NCI-H2171 (cell line): ENCODE measurements around the gene TMEM225B.
"Not testable (repeated sequence)": the region's sequence is repeated elsewhere in the genome, so short reads cannot be mapped to it uniquely, and the experiment has no call there.

ENCODE experiments used
- DNase-seq: peaks from one replicate; lab custom pipeline; 2025; lab: John Stamatoyannopoulos, UW

Gene TMEM225B

DNA sequence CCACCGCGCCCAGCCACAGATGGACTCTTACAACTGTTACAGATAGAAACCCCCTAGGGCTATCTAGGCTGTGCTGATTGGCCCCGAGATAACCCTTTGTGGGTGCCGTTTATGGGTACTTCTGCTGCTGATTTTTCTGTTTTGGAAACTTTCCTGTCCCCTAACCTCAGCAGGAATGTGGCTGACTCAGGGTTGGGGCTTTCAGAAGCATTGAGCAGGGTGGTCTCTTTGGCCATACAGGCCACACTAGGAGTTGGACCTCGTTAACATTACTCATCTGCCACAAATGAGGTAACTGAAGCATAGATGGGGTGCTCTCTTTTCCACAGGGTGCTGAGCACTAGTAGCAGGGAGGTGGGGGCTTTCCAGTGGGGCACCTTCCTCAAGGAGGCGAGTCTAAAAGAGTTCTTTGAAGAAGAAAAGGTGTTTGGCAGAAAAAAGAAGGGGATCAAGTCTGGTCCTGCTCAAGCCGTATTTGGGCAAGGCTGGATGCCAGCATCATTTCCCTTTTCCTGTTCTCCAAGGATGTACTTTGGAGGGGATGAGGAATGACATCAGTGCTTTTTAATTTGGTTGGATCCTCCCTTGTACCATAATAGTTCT lies 25.1 kb downstream of the TMEM225B start:
- DNase-seq = no peak

DNA sequence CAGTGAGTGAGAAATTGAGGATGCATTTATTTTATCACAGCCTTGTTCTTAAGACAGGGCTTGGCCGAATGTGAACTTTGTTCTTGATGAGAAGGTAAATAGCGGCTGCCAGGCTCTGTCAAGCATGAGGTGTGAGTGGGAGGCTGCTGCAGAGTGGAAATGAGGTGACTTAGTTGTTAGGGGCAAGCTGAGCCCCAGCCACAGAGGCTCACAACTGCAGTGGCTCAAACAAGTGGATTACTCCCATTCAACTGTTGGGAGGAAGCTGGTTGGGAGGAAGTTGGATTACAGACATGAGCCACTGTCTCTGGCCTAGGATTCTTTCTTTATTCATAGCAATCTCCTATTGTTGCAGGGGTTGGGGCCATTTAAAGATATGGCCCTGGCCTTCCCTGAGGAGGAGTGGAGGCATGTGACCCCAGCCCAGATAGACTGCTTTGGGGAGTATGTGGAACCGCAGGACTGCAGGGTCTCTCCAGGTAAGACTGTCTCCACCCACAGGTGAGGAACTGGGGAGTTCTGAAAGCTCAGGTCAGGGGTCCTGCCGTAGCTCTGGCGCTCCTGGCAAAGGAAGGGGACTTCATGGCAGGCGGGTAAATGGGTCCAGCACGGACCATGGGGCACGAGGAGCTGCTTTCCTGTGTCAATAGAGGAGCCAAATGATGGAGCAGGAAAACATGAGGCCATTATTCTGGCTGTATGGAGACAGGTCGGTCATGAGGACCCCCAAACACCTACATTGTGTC lies 25.8 kb downstream of the TMEM225B start:
- DNase-seq = no peak

DNA sequence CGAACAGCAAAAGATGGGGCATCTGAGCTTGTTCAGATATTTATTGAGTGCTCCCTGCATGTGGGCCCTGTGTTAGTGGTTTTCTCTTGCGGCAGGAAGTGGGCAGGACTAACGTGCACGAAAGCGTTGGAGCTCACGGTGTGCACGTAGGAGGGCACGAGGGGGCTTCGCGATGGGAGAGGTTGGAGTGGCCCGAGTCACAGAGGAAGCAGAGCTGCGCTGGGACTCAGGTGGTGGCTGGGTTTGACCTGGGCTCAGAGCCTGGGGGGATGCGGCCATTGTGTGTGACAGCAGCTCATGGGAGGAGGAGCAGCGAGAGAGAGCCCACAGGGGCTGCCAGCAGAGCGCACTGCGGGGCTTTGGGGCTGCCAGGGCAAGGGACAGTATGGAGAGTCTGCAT lies 26.4 kb downstream of the TMEM225B start:
- DNase-seq = no peak

DNA sequence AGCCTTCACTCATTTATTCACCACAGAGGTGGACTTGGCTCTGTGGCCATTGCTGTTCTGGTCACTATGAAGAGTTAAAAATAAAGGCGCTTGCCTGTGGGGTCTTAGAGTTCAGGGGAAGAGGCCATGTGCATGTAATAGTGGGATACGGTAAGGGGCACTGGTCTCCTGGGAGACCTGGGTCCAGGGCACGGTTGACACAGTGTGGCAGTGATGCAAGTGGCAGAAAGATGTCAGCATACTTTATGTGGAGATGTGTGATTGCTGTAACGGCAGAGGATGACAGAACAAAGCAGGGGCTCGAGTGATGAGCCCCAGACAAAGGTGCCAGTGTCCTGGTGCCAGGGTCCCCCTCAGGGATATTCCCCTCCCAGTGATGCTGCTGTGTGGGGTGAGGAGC lies 27.3 kb downstream of the TMEM225B start:
- DNase-seq = no peak

DNA sequence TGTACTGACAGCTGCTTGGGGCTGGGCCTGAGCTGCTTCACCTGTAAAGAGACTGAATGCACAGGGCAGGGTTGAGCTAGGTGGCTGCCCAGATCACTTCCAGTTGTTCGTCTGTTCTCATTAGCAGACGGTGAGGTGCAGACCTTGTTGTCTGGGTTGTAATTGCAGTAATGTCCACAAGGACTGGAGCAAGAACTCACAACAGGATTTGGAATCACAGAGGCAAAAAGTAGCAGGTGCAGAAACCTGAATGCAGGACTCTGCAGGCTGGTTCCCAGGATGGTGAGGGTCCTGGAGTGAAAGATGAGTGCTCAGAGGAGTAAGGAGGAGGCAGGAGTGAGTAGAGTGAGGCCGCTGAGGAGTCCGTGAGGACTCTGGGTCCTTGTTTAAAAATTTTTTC lies 27.9 kb downstream of the TMEM225B start:
- DNase-seq = no peak

DNA sequence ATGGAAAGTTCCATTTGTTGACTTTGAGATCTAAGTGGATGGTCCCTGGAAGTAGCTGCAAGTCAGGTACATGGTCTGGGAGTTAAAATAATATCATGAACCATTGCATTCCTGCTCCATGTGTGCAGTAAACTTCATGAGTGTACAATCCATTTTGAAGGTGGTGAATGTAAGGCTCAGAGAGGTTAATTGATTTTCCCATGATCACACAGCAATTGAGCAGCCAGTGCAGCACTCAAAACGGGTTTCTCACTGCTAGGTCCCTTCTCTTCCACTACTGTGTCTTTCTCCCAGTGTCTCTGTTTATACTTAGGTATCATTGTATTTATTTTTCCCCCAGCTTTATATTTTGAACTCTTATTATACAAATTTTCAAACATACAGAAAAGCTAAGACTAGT lies 28.6 kb downstream of the TMEM225B start:
- DNase-seq = no peak

DNA sequence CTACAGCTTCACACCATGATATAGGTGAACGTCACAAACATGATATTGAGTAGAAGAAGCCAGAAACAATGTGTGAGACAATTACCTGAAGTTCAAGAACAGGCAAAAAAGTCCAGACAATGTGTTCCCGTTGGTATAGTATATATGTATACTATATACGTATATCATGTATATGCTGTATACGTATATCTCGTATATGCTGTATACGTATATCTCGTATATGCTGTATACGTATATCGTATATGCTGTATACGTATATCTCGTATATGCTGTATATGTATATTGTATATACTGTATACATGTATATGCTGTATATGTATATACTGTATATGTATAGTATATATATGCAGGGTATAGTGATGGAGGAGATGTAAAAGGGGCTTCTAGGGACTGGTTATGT lies 29.4 kb downstream of the TMEM225B start:
- DNase-seq = no peak

DNA sequence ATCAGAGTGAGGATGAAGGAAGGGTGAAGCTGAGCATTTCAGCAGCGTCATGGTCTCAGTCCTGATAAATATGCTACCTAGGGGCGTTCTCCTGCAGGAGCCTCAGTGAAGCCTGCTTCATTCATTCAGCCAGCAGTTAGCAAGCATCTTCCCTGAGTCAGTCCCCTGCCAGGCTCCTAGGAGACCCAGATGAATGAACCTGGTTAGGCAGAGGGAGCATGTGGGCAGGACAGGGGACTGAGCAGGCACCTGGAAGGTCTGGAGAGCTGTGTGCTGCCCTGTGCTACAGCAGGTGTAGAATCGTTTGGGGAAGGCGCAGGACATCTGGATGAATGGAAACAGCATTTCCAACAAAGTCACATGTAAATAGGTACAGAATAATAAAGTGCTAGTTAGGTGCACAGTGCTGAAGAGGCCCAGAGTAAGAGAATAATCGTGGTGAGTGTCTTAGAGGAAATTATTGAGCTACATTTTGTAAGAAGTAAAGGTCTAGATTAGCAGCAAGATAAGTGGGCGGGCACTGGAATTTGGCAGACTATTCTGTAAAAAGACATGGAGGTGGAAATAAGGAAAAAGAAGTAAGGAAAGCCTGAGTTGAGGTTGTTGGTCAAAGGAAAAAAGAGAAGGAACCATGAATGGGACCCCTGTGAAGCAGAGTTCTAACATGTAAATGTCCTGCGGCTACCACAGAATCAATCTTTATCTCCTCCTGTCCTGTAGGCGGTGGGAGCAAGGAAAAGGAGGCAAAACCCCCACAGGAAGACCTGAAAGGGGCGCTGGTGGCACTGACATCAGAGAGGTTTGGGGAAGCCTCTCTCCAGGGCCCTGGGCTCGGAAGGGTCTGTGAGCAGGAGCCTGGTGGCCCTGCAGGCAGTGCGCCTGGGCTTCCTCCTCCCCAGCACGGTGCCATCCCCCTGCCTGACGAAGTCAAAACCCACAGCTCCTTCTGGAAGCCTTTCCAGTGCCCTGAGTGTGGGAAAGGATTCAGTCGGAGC lies 30.7 kb downstream of the TMEM225B start:
- DNase-seq = no peak

DNA sequence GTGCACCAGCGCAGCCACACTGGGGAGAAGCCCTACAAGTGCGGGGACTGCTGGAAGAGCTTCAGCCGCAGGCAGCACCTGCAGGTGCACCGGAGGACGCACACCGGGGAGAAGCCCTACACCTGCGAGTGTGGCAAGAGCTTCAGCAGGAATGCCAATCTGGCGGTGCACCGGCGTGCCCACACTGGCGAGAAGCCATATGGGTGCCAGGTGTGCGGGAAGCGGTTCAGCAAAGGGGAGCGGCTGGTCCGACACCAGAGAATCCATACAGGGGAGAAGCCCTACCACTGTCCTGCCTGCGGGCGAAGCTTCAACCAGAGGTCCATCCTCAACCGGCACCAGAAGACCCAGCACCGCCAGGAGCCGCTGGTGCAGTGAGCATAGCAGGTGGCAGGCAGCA lies 31.6 kb downstream of the TMEM225B start:
- no peak for DNase-seq

DNA sequence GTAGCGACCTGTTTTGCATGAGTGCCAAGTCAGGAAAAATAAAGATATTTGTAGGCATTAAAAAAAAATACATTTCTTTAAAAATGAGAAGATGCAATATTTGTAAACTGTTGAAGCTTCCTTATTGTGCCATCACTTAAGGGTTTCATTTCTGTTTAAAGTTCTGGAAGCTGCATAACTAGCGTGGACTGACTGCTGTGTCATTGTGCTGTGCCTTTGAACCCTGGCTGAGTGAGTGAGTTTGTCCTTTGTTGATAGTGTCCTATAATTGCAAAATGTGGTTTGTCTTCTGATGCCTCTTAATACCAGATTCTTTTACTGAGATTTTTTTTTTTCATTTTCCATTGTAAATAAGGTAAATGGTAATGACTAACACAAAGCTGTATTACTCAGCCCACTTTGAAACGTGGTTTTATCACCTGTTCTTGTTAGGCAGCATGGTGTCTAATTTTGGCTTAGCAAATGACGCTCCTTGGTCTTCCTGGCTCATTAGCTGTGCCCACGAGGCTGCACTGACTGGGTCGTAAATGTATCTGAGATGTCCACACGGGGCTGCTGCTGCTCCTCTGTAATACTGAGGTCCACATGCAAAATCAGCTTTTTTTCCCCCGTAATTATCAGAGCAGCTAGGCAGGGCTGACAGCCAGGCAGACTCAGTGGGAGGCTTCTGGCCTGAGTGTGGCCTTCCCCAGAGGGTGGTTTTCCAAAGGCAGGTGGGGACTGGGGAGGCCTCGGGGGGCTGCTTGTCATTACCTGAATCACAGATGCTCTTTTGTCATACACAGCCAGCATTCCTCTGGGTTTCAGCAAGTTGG lies 33.4 kb downstream of the TMEM225B start:
- no peak for DNase-seq

DNA sequence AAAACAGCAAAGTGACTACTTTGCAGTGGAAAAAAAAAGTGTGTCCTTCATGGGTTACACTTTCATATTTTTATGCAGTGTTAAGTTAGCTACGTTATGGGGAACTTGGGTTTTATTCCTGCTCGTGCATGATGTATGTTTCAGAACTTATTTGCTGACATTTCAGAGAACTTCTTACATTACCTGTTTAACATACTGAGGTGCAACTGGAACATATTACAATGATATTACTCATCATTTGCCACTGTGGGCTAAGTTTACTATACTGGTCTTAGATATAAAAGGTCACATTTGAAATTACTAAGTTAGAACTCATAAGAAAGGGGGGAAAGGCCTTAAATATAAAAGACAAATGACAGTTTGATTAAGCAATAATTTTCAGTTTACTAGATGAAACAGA lies 39.3 kb downstream of the TMEM225B start:
- not testable (repeated sequence) for DNase-seq

DNA sequence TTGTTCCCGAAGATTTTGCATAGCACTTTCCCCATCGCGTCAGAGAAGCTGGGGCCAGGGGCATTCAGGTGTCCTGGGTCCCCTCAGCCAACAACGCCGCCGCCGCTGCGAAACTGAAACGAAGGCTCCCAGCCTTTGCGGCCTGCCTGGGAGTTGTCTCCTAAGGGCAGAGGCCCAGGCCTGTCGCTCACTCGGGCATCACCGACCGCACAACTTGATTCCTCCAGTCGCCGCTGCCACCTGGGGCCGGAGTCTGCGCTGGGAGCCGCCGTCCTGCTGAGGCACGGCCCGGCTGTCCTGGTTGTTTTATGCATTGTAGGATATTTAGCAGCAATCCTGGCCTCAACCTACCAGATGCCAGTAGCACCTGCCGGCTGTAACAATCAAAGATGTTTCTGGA lies 40.7 kb downstream of the TMEM225B start:
- no peak for DNase-seq

DNA sequence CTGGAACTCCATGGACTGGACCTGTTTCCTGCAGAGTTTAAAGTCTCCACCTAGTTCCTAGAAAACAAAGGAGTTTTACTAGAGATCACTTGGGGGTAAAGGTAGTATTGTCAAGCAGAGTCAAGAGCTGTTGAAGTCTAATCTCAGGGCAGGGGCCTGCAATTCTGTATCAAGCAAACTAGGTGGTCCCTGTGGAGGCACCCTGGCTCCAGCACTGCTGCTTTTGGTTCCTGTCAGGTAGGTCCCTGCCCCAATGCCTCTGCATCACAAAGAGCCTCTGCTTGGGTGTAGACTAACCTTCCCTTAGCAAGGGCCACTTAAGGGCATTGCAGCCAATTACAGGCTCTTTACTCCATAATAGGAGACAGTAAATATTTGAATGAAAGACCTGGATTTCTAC lies 41.2 kb downstream of the TMEM225B start:
- DNase-seq = no peak

DNA sequence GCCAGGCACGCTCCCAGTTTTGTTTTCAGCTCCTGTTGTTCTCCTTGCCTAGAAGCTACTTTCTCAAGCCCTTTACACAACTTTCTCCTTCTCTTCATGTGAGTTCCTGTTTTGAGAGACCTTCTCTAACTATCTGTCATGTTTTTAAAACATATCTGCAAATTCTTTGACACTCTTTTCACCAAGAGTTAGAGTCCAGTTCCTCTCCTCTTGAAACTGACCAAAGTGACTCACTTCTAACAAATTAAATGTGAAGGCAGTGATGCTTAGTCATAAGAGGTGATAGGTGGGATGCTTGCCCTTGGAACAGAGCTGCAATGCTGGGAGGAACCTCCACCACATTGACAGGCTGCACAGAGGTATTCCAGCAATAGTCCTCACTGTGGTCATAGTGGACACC lies 44.0 kb downstream of the TMEM225B start:
- no peak for DNase-seq

DNA sequence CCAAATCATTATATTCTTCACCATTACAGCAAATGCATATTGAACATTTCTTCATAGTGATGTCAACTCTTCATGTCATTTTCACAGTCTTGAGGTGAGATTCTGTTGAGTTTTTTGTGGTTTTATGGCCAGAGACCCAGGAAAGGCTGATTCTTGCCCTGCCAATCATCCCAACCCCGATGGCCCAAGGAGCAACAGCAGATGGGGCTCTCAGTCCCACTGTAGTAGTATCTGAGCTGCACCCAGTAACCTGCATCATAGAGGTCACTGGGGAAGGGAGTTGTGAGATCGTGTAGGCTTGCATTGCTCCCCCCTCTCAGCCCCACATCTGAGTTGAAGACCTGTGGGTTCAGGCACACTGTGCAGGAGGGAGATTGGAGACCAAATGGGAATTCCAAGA lies 45.4 kb downstream of the TMEM225B start:
- no peak for DNase-seq

DNA sequence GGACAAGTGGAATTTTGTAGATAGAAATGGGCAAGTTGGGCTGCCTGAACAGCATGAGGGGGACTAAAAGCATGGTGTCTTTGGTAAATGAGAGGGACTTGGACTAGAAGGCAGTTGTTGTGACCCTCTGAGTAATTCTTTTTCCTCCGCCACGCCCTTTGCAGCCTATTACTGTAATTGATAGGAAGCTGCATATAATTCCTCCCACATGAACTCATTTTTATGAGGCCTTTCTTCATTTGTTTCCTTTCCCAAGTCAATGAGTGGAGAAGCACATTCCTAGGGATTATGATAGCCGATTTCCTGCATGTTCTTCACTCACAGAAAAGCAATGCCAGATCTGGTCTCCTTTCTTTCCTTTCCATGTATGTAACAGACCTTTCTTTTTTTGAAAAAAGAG lies 46.4 kb downstream of the TMEM225B start:
- no peak for DNase-seq

DNA sequence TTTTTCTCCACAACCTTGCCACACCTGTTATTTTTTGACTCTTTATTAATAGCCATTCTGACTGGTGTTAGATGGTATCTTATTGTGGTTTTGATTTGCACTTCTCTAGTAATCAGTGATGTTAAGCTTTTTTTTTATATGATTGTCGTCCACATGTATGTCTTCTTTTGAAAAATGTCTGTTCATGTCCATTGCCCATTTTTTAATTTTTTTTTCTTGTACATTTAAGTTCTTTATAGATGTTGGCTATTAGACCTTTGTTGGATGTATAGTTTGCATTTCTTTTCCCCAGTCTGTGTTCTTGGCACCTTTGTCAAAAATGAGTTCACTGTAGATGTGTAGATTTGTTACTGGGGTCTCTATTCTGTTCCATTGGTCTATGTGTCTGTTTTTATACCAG lies 47.5 kb downstream of the TMEM225B start:
- no peak for DNase-seq

DNA sequence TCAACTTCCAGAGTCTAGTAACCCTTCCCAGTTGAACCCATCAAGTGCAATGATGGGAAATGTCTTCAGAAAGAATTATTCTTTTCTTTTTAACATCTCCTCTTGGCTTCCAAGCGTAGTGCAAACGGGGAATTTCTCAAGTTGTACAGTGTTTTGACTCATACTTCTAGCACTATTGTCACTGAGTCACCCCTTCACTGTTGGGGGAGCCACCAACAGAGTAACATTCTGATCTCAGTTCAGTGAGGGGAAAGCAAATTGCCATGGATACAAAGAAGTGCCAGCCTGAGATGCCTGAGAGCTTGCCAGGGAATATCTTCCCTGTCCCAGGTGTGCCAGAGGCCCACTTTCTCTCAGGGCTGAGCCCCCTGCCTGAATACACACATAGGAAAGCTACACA lies 50.8 kb downstream of the TMEM225B start:
- no peak for DNase-seq

DNA sequence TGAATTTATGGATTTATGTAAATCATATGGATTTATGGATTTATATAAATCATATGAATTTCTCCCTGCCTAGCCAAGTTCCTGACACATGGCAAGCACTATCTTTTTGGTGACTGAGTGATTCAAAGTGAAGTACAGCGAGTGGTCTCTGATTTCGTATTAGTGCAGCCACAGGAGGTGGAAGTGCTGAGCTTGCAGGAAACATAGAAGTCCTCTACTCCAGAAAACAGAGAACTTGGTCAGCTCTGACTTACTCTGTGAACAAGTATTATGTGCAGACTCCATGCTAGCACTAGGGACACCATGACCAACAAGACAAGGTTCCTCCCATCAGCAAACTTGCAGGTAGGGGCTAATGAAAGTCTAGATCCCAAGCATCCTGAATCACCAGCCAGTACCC lies 53.2 kb downstream of the TMEM225B start:
- no peak for DNase-seq

DNA sequence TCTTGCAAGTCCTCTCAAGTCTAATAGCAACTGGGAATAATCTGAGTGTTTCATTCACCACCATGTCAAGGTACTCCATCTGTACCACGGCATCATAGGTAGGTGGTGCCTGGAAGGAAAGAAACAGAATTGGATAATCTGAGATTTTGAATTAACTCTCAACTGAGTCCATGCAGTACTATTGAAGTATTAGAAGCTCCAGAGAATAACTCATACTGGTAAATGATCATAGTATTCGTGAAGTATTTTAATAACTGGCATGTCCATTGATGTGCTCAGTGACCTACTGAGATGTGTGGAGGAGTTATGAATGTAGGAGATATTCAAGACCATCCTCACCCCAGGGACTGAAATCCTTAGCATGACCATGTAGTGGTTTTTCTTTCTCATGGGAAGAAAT lies 54.6 kb downstream of the TMEM225B start:
- no peak for DNase-seq

DNA sequence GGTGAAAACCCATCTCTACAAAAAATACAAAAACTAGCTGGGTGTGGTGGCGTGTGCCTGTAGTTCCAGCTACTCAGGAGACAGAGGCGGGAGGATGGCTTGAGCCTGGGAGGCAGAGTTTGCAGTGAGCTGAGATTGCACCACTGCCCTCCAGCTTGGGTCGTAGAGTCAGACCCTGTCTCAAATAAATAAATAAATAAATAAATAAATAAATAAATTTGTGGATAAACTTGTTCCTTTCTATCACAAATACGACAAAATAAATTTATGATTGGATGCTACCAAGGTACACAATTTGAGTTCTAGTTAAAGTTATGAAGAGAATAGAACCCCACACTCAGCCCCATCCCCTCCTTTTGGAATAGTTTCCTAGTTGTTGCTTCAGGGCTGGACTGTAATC lies 55.2 kb downstream of the TMEM225B start:
- DNase-seq = not testable (repeated sequence)

DNA sequence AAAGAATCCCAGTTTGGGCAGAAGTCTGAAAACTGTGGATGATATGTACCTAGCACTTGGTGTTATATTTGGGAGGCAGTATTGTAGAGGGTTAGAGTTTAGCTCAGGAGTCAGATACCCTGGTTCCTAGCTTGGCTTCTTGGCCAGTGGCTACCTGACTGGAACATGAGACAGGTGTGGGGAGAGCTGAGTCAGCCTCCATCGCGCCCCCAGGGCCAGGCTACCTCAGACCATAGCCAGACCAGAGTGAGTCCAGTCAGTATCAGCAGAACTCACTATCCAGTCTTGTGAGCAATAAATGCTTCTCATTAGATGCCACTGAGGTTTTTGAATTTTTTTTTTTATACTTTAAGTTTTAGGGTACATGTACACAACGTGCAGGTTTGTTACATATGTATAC lies 55.7 kb downstream of the TMEM225B start:
- no peak for DNase-seq
